Measurements from ENCODE around the gene GRAP2. TPM values are rescaled to one million over a fixed set of nuclear protein-coding genes. Genes with fewer than 3 reads are reported as not detected.

GRAP2 gene
- total RNA-seq, 3 donors from 2014 or later: 0.66 to 8.0 (median 3.5) TPM

DNA sequence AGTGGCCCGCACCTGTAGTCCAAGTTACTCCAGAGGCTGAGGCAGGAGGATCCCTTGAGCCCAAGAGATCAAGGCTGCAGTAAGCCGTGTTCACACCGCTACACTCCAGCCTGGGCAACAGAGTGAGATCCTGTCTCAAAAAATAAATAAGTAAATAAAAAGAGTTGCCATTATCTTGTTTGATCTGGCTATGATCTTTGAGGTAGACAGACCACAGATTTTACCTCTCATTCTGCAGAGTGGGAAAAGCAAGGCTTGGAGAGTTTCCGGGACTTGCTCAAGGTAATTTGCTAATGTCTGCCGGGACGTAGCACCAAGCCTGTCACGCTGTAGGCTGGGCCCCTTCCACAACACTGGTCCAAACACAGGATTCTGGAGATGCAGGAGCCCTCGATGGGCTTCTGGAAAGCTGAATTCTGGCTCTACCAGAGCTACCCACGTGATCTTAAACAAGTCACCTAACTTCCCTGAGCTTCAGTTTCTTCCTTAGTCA, 6.8 kb downstream of the GRAP2 start:
- no peaks in the 10 kb centered on the region for H3K4me1 ChIP-seq
- H3K4me3 ChIP-seq: no peak overlapping the region
- H3K36me3 ChIP-seq: no peaks in the 10 kb centered on the region
- TF ChIP-seq POLR2A (IDR thresholded peaks at IDR 0.05): no peak
- no peak for DNase-seq (ENCODE audit: low spot score in 2 of 2)
- no peaks in the 10 kb centered on the region for H3K27me3 ChIP-seq
- H3K27ac ChIP-seq: no peak overlapping the region
- intact Hi-C loops (cut with DNase I; ENCODE audit: low total_unique reads): no loop called here
- H3K9me3 ChIP-seq: no peaks in the 10 kb centered on the region

DNA sequence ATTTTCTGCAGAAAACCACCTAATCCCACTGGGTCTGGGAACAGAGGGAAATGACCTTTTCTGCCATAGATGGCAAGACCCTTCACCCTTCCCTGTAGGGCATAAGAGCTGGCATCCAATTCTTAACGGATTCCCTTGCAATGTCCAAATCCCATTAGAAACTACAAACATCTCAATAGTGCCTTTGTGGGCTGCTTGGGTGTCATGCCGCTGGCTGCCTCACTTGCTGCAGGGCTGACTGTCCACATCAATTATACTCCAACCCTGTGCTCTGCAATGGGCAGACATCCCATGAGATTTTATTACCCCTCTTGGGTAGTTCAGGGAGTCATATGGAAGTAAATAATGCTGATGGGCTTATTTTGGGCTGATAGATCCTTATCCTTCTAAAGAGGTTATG, 7.3 kb downstream of the GRAP2 start:
- intact Hi-C loops (cut with DNase I; ENCODE audit: low total_unique reads): no loop called here

DNA sequence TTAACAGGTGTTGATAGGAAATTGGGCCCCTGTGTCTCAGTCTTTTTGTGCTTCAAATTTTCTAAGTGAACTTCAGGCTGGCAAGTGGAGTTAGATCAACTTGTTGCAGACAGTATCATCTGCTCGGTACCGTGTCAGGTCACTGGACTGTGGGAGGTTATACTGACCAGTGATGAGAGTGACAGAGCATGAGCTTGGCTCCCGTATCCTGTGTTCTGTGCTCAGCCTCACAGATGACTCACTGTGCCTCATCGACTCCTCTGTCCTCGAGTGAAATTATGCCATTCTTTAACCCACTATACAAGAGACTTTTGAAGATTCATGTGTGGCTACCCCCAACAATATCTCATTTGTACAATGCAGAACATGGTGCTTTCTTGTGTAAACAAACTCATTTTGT, 7.9 kb downstream of the GRAP2 start:
- H3K36me3 ChIP-seq: no peaks in the 10 kb centered on the region
- H3K4me1 ChIP-seq: no peaks in the 10 kb centered on the region
- intact Hi-C loops (cut with DNase I; ENCODE audit: low total_unique reads): no loop called here
- H3K27me3 ChIP-seq: no peaks in the 10 kb centered on the region
- H3K27ac ChIP-seq: no peak overlapping the region
- H3K4me3 ChIP-seq: no peak overlapping the region
- TF ChIP-seq, protein P1, sequence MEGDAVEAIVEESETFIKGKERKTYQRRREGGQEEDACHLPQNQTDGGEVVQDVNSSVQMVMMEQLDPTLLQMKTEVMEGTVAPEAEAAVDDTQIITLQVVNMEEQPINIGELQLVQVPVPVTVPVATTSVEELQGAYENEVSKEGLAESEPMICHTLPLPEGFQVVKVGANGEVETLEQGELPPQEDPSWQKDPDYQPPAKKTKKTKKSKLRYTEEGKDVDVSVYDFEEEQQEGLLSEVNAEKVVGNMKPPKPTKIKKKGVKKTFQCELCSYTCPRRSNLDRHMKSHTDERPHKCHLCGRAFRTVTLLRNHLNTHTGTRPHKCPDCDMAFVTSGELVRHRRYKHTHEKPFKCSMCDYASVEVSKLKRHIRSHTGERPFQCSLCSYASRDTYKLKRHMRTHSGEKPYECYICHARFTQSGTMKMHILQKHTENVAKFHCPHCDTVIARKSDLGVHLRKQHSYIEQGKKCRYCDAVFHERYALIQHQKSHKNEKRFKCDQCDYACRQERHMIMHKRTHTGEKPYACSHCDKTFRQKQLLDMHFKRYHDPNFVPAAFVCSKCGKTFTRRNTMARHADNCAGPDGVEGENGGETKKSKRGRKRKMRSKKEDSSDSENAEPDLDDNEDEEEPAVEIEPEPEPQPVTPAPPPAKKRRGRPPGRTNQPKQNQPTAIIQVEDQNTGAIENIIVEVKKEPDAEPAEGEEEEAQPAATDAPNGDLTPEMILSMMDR (IDR thresholded peaks at IDR 0.05): no peak
- TF ChIP-seq POLR2A (IDR thresholded peaks at IDR 0.05) (no peak), POLR2AphosphoS5 (IDR thresholded peaks at IDR 0.05) (no peak)
- H3K9me3 ChIP-seq: no peaks in the 10 kb centered on the region
- no peak for DNase-seq (ENCODE audit: low spot score in 2 of 2)

More for the DNA sequence above, 7.3 kb downstream of the GRAP2 start:
- H3K4me3 ChIP-seq: no peak overlapping the region
- no peaks in the 10 kb centered on the region for H3K4me1 ChIP-seq
- TF ChIP-seq, protein P1 (IDR thresholded peaks at IDR 0.05): no peak
- TF ChIP-seq POLR2AphosphoS5 (IDR thresholded peaks at IDR 0.05) (no peak), POLR2A (IDR thresholded peaks at IDR 0.05) (no peak)
- H3K9me3 ChIP-seq: no peaks in the 10 kb centered on the region
- H3K27me3 ChIP-seq: no peaks in the 10 kb centered on the region
- H3K27ac ChIP-seq: no peak overlapping the region
- DNase-seq (ENCODE audit: low spot score in 2 of 2): no peak
- H3K36me3 ChIP-seq: no peaks in the 10 kb centered on the region

DNA sequence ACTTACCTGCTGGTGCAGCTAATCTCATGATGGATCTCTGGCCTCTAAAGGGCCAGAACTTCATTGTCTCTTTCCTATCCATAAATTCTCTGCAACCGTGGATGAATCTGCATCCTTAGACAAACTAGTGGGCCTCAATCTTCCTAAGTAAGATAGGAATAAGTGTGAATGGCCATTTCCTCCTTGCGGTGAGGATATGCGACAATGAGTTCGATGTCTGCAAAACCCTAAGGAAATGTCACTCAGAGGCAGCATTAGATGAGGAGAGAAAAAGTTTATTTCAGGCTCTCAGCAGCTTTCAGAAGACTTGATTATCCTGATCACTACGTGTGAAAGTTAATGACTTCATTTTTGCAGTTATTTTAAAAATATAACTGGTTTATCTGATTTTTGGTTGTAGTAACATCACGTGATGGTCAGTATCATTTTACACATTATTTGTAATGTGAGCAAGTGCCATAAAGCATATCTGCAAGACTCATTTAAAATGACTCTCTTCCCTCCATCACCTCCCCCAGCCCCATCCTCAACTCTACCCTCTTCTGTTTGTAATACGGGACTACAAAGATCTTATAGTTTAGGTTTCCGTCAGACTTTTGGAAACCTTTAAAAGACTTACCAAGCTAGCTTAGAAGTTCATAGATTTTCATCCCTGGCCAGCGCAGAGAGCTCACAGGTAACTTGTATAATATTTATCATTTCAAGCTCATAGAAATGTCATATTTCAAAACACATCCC, 10.2 kb downstream of the GRAP2 start:
- Histone ChIP-seq H3K36me3 (no peaks in the 10 kb centered on the region), H3K4me3 (no peak overlapping the region), H3K4me1 (no peaks in the 10 kb centered on the region), H3K27ac (no peak overlapping the region), H3K27me3 (no peaks in the 10 kb centered on the region), H3K9me3 (no peaks in the 10 kb centered on the region)
- no peak for DNase-seq (ENCODE audit: low spot score in 2 of 2)
- intact Hi-C loops (cut with DNase I; ENCODE audit: low total_unique reads): no loop called here
- no peak for TF ChIP-seq POLR2A (IDR thresholded peaks at IDR 0.05)
- TF ChIP-seq POLR2AphosphoS5 (IDR thresholded peaks at IDR 0.05): no peak
- TF ChIP-seq, protein P1 (IDR thresholded peaks at IDR 0.05): no peak

DNA sequence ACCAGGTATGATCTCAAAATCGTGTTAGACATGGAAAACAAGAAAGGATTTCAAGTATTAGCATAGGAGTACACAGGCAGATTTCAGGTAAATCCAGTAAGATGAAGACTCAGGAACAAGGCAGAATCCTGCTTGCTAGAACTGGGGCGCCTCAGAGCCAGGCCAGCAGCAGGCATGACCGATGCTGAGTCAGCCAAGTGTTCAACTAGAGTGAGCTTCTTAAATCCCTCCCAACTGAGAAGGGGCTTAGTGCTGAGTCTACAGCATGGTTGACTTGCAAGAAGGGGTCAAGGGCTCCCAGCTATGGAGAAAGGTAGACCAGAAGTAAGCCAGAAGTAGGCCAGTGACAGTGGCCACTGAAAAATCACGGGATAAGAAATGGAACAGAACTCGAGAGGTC, 12.4 kb downstream of the GRAP2 start:
- Histone ChIP-seq H3K27ac (no peak overlapping the region), H3K36me3 (no peaks in the 10 kb centered on the region), H3K9me3 (no peaks in the 10 kb centered on the region), H3K4me1 (no peaks in the 10 kb centered on the region), H3K27me3 (no peaks in the 10 kb centered on the region), H3K4me3 (no peak overlapping the region)
- intact Hi-C loops (cut with DNase I; ENCODE audit: low total_unique reads): no loop called here
- TF ChIP-seq, protein P1 (IDR thresholded peaks at IDR 0.05): no peak
- TF ChIP-seq POLR2AphosphoS5 (IDR thresholded peaks at IDR 0.05): no peak
- no peak for DNase-seq (ENCODE audit: low spot score in 2 of 2)

Measured in breast epithelium (tissue), 4 donors.